CD4-positive, alpha-beta T cell treated with Interferon gamma for 1 hour (primary cell): ENCODE results near the gene TXNL1.
"Not testable (repeated sequence)": the region's sequence is repeated elsewhere in the genome, so short reads cannot be mapped to it uniquely, and the experiment has no call there.

Source experiments
- DNase-seq: peaks from one replicate; pipeline ENCODE4 v3.0.0-alpha.2; 2020

Gene TXNL1

GRCh38 chr18:56643381-56643780 lies 5.0 kb upstream of the TXNL1 start:
- DNase-seq: no peak

GRCh38 chr18:56641714-56642337 lies 3.4 kb upstream of the TXNL1 start:
- no peak for DNase-seq

GRCh38 chr18:56639571-56639970 lies 1.2 kb upstream of the TXNL1 start:
- no peak for DNase-seq

- no peak for DNase-seq
These were observed 651 bp upstream of the TXNL1 start for GRCh38 chr18:56639104-56639381.

DNA sequence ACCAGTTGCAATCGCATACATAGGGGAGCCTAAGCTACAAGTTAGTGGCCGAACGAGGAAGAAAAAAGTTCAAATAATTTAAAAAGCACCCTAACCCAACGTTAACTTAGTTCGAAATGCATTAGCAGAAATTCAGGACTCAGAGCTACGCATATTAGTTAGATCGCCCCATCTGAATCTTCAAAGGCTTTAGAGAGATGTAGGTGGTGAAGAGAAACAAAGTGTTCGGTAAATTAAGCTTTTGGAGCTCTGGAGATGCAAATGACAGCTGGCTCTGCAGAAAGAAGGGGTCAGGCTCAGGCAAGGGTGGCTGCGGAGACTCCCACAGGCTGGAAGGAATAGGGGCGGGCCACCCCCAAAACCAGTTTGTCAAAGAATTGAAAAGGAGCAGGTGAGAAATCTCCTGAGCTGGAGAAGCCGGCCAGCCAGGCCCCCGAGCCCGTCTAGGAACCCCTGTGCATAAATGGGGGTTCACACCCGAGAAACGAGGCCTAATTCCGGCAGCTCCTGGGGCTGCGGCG lies 621 bp downstream of the TXNL1 start:
- no peak for DNase-seq

DNA sequence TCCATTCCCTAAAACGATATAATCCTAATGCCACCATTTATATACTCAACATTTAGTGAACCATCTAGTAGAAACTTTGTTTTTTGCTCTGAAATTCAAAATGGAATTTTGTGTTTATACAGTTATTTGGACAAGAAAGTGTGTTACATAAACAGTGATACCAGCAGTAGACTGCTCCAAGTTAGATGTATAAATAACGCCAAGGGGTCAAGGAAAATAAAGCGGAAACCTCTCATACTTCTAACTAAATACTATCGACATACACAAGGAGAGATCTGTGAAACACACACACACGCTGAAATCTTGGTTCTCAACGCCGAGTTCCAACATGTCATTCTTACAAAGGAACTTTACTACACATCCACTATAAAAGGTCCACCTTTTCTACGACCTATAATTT lies 1.2 kb downstream of the TXNL1 start:
- no peak for DNase-seq

- DNase-seq: no peak
These were observed 3.4 kb downstream of the TXNL1 start for GRCh38 chr18:56635007-56635406.

GRCh38 chr18:56632070-56633022 lies 6.0 kb downstream of the TXNL1 start:
- no peak for DNase-seq

- DNase-seq: no peak
These were observed 10.4 kb downstream of the TXNL1 start for GRCh38 chr18:56627991-56628390.

DNA sequence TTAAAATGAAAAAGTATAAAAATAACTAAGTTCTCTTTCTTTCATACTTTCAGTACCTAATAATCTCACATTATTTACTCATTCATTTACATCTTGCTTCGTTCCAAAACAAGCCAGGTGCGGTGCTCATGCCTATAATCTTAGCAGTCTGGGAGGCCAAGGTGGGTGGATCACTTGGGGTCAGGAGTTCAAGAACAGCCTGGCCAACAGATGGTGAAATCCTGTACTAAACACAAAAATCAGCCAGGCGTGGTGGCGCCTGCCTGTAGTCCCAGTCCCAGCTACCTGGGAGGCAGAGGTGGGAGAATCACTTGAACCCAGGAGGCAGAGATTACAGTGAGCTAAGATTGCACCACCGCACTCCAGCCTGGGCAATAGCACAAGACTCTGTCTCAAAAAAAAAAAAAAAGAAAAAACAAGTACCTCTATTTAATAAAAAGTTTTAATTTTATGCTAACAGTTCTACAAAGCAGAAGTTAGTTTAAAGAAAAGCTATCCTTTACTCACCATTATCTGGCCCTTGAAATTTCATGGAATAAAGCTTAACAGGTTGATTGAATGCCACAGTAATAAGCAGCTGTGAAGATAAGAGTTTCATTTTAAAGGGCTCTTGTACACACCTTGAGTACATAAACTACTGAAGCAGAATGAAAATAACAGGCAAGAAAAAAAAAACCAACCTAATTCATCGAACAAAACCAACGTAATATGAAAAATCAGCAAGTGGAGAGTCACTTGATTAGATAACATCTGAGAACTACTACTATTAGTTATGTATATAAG lies 22.5 kb downstream of the TXNL1 start:
- DNase-seq: no peak

GRCh38 chr18:56606618-56607017 lies 31.8 kb downstream of the TXNL1 start:
- DNase-seq: no peak

DNA sequence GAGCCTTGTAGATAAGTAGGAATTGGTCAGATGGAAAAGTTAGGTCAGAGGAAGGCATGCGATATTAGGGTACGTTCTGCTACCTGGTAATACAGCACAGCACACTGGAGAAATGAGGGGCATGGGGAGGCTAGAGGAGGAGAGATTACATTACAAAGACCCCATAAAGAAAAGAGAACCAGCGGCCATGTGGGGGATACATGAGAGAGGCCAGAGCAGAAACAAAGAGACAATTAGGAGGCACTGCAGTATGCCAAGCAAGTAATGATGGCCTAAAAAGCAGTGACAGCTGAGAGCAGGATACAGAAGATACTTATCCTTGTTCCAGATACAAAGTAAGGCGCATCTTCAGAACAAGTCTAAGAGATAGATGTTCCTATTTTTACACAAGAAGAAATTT lies 40.0 kb downstream of the TXNL1 start:
- DNase-seq: no peak

- DNase-seq: no peak
These were observed 44.5 kb downstream of the TXNL1 start for GRCh38 chr18:56593906-56594305.

- DNase-seq: no peak
These were observed 58.4 kb downstream of the TXNL1 start for GRCh38 chr18:56580026-56580425.

GRCh38 chr18:56579451-56579850 lies 58.9 kb downstream of the TXNL1 start:
- no peak for DNase-seq

DNA sequence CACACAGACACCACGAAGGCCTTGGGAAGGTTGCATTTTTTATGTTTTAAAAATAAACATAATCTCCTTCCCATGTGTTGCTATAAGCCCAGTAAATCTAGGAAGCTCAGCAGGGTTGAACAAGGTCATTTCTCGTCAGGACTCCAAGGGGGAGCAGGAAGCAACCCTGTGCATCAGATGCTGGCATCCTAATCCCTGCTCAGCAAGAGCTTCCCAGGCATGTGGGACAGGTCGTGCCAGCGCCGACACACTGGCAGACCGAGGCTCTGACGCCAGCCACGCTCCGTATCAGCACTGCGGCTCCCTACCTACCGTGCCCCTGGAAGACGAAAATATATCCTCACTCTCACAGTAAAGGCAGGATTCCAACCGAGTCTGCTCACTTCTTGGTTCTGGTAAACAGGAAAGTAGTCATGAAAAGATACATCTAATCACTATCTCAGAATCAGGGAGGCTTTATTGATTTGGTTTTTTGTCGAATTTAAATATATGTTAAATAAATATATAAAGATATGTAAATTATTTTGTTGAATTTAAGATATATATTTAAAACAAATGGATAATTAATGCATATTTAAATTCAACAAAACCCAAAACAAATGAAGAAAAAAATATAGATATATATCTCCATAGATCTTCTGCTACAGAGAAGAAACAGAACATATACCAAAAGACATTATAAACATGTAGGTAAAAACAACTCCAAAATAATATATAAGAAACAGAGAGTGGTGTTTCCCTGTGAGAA lies 61.4 kb downstream of the TXNL1 start:
- no peak for DNase-seq

DNA sequence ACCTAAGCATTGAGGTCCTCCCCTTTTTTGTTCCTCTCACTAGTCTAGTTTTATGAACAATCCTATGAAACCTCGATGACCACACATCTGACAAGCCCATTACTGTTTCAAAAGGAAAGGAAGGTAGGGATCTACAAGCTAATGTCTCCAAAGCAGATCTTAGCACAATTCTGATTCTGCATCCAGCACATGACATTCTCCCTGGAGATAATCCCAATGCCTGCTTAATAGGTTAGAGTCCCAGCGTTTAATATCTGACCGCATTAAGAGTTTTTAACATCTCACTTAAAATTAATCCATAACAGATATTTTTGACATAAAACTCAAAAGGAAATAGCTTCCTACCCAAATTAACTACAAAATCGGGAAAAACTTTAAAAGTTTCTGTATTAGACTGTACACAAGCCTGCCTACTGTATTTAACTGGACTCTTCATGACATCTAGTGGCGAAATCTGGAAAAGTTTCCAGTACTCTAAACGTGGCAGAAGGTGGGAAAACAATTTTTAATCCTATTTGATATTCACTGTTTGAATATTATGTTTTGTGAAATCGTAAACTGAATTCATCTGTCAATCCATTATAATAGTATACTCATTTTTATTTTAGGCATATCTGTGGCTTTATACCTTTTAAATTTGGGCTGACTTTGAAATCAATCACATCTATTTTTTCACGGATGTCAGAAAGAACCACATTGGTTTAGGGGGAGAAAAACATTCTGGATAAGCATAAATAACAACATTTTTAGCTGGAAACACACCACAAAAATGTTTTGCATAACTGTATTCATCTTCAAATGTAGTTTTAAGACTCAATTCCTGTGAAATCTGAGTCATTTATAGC lies 62.4 kb downstream of the TXNL1 start:
- DNase-seq: no peak

GRCh38 chr18:56574861-56575260 lies 63.5 kb downstream of the TXNL1 start:
- DNase-seq: no peak

GRCh38 chr18:56572267-56572666 lies 66.1 kb downstream of the TXNL1 start:
- not testable (repeated sequence) for DNase-seq

DNA sequence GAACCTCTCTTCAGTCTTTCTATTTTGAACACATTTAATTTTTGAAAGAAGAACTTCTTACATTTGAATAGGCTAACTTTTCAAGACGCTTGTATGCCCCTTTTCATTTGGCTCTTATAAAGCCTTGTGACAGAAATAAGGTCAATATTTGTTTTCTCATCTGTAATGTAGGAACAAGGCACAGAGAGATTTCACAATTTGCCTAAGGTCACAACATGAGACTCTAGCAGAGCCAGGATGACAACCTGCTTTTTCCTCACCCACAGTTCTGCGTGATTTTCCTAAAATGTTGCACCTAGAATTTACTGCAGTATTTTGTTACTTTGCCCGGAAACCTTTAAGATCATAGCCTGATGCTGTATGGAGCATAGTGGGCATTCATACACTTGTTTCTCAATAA lies 67.4 kb downstream of the TXNL1 start:
- no peak for DNase-seq

DNA sequence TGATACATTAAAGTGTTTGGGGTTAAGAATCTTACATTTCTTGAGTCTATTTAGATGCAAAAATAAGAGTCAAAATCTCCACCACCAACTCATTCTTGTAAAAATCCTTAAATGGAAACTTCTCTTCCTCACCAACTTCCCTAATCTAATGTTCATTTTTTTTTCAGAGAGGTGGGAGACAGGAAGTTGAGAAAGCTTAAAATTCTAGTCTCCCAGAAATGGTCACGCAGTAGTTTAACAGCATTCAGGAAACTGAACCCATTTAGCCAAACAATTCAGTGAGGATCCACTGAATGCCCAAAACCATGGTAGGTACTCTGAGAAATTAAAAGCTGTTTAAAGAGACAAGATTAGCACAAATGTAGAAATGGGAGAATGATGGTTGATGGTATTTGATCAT lies 69.0 kb downstream of the TXNL1 start:
- no peak for DNase-seq

DNA sequence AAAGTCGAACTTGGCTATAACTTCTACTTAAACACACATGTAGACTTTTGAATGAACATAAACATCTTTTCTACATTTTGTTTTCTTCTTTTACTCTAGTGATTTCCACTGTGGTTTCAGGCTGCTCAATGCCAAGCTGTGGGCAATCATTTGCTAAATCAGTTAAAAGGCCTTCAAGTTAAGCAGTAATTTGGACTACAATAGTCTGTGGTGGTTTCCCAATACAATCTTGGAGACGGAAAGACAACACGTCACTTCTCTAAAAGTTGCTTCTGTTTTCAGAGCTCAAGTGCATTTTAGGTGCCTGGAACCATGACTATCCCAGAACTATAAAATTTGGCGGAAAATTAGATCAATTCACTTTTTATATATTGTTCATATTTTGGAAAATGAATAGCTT lies 69.4 kb downstream of the TXNL1 start:
- DNase-seq: no peak
